Keratinocyte (primary cell): Measurements from ENCODE around the gene ZNF665. TPM values are rescaled to one million over a fixed set of nuclear protein-coding genes. Genes with fewer than 3 reads are reported as not detected.

Experiments used
- DNase-seq: peaks from one replicate; pipeline ENCODE4 v3.0.0-alpha.2; 2011; ENCODE audit warnings: low read depth, missing footprints, low spot score
- FAIRE-seq: peaks from 2 replicates; lab custom pipeline; 2011; peaks lifted over from hg19 to GRCh38; lab: Jason Lieb, UNC
- H2AFZ ChIP-seq: 2 replicates; pipeline ENCODE4 v1.6.0; 2012; ENCODE audit warnings: low read length, control low read depth, inconsistent platforms; ENCODE audit not compliant: control insufficient read depth
- H3K27ac ChIP-seq: 2 replicates; pipeline ENCODE4 v1.5.1; 2011; ENCODE audit warnings: low read length; ENCODE audit not compliant: control insufficient read depth, insufficient read depth
- H3K27me3 ChIP-seq: 3 replicates; pipeline ENCODE4 v1.6.0; 2011; ENCODE audit warnings: low read length; ENCODE audit not compliant: control insufficient read depth, insufficient read depth; ENCODE audit errors: extremely low read depth
- H3K36me3 ChIP-seq, 2 experiments: 2 replicates in 1 of 2; 3 replicates in 1 of 2; pipeline ENCODE4 v1.5.1; 2011; ENCODE audit warnings: low read length in 2 of 2, mild to moderate bottlenecking in 1 of 2; ENCODE audit not compliant: control insufficient read depth in 2 of 2, insufficient read depth in 2 of 2; ENCODE audit errors: extremely low read depth in 1 of 2
- H3K4me1 ChIP-seq: 3 replicates; pipeline ENCODE4 v1.5.1; 2011; ENCODE audit warnings: low read length; ENCODE audit not compliant: control insufficient read depth, insufficient read depth; ENCODE audit errors: extremely low read depth
- H3K4me2 ChIP-seq: 3 replicates; pipeline ENCODE4 v1.6.0; 2011; ENCODE audit warnings: low read depth, low read length; ENCODE audit not compliant: control insufficient read depth, insufficient read depth; ENCODE audit errors: extremely low read depth
- H3K4me3 ChIP-seq, 3 experiments: fragments of 200-600 bp in 1 of 3; sonication (generic) in 1 of 3; 2 replicates in 2 of 3; 3 replicates in 1 of 3; pipeline ENCODE4 v1.5.1; 2011 to 2016; ENCODE audit warnings: low read length in 3 of 3, mild to moderate bottlenecking in 3 of 3, control low read depth in 2 of 3, inconsistent platforms in 1 of 3, low read depth in 1 of 3, mixed read lengths in 1 of 3, mixed run types in 1 of 3, moderate library complexity in 1 of 3; ENCODE audit not compliant: control insufficient read depth in 2 of 3, insufficient read depth in 2 of 3; ENCODE audit errors: extremely low read depth in 1 of 3
- H3K79me2 ChIP-seq: 2 replicates; pipeline ENCODE4 v1.6.0; 2012; ENCODE audit warnings: low read length; ENCODE audit not compliant: control insufficient read depth, insufficient read depth
- H3K9ac ChIP-seq: 3 replicates; pipeline ENCODE4 v1.6.0; 2011; ENCODE audit warnings: low read length; ENCODE audit not compliant: control insufficient read depth, insufficient read depth; ENCODE audit errors: extremely low read depth
- H3K9me1 ChIP-seq: 3 replicates; pipeline ENCODE4 v1.6.0; 2011; ENCODE audit warnings: low read length; ENCODE audit not compliant: control insufficient read depth, insufficient read depth; ENCODE audit errors: extremely low read depth
- H3K9me3 ChIP-seq: 2 replicates; pipeline ENCODE4 v1.5.1; 2012; ENCODE audit warnings: low read depth, low read length; ENCODE audit not compliant: control insufficient read depth
- H4K20me1 ChIP-seq: 3 replicates; pipeline ENCODE4 v1.6.0; 2011; ENCODE audit warnings: low read length; ENCODE audit not compliant: control insufficient read depth, insufficient read depth; ENCODE audit errors: extremely low read depth
- EZH2 ChIP-seq: IDR thresholded peaks from one replicate; pipeline ENCODE4 v1.6.1; 2012; ENCODE audit warnings: inconsistent platforms, mild to moderate bottlenecking, low read length, moderate library complexity
- dilution Hi-C: fragments of 300-500 bp; cut with MboI; formaldehyde crosslinking; loops from one replicate; pipeline ENCODE4 v1.7.0; 2020; ENCODE audit warnings: low sequenced_read_pairs; ENCODE audit not compliant: extremely low pct_ligation_motif_present
- polyA plus RNA-seq, 5 experiments: library from polyadenylated mRNA; depleted of rRNA in 3 of 5; stranded (reverse) in 3 of 5; stranded (forward) in 1 of 5; unstranded in 1 of 5; fragments of >200 nt; gene quantifications; 1 replicate in 1 of 5; 2 replicates in 3 of 5; 3 replicates in 1 of 5; pipeline versions ENCODE4 v1.2.1 to v1.2.3, GENCODE V29; 2011 to 2012; ENCODE audit warnings: missing spikeins in 2 of 5, low read depth in 1 of 5, low replicate concordance in 1 of 5
- TF ChIP-seq, protein P1 (sequence below), 3 experiments: IDR thresholded peaks in 1 of 3; conservative IDR thresholded peaks in 1 of 3; optimal IDR thresholded peaks in 1 of 3; 2 replicates in 2 of 3; 3 replicates in 1 of 3; pipeline versions ENCODE3 to v1.5.1; 2011; ENCODE audit warnings: low read length in 3 of 3, mild to moderate bottlenecking in 3 of 3, moderate library complexity in 2 of 3, control low read depth in 1 of 3, inconsistent platforms in 1 of 3; ENCODE audit not compliant: insufficient read depth in 2 of 3; ENCODE audit errors: extremely low read depth in 1 of 3

ZNF665 gene
- polyA plus RNA-seq, 1 donor (not counting 4 experiments of a cell fraction or from before 2014, with no cell fraction given) = 2.7 TPM

GRCh38 chr19:53160350-53160749, 32.8 kb downstream of the ZNF665 start:
- Histone ChIP-seq H3K27ac (no peak overlapping the region), H3K4me2 (no peak overlapping the region), H4K20me1 (no peaks in the 10 kb centered on the region), H3K79me2 (no peaks in the 10 kb centered on the region), H3K4me1 (no peaks in the 10 kb centered on the region), H3K9me3 (peaks cover 7% of the 10 kb centered on the region), H3K27me3 (no peaks in the 10 kb centered on the region), H3K4me3 (no peak overlapping the region), H3K9me1 (no peaks in the 10 kb centered on the region), H3K36me3 (peaks cover 2% of the 10 kb centered on the region in 2 experiments), H3K9ac (no peak overlapping the region), H2AFZ (no peak overlapping the region)
- no peak for TF ChIP-seq EZH2
- TF ChIP-seq, protein P1, sequence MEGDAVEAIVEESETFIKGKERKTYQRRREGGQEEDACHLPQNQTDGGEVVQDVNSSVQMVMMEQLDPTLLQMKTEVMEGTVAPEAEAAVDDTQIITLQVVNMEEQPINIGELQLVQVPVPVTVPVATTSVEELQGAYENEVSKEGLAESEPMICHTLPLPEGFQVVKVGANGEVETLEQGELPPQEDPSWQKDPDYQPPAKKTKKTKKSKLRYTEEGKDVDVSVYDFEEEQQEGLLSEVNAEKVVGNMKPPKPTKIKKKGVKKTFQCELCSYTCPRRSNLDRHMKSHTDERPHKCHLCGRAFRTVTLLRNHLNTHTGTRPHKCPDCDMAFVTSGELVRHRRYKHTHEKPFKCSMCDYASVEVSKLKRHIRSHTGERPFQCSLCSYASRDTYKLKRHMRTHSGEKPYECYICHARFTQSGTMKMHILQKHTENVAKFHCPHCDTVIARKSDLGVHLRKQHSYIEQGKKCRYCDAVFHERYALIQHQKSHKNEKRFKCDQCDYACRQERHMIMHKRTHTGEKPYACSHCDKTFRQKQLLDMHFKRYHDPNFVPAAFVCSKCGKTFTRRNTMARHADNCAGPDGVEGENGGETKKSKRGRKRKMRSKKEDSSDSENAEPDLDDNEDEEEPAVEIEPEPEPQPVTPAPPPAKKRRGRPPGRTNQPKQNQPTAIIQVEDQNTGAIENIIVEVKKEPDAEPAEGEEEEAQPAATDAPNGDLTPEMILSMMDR (optimal IDR thresholded peaks at IDR 0.05 in 1 of 3, IDR thresholded peaks at IDR 0.05 in 1 of 3, conservative IDR thresholded peaks at IDR 0.05 in 1 of 3; ENCODE audit: extremely low read depth in 1 of 3, insufficient read depth in 2 of 3, low read length in 3 of 3) = no peak
- FAIRE-seq (no peak), DNase-seq (no peak)
- dilution Hi-C loops = no loop called here

GRCh38 chr19:53158119-53158656, 35.0 kb downstream of the ZNF665 start:
- H2AFZ ChIP-seq = peak overlapping the region; percentile 53
- no peaks in the 10 kb centered on the region for H3K9me1 ChIP-seq
- H3K4me1 ChIP-seq = no peaks in the 10 kb centered on the region
- FAIRE-seq = no peak
- TF ChIP-seq, protein P1 (optimal IDR thresholded peaks at IDR 0.05 in 1 of 3, IDR thresholded peaks at IDR 0.05 in 1 of 3, conservative IDR thresholded peaks at IDR 0.05 in 1 of 3; ENCODE audit: extremely low read depth in 1 of 3, insufficient read depth in 2 of 3, low read length in 3 of 3) = no peak
- TF ChIP-seq EZH2 = no peak
- H3K4me3 ChIP-seq = peak overlapping the region; percentile 56 to 70 (median 66)
- dilution Hi-C loops = no loop called here
- no peaks in the 10 kb centered on the region for H4K20me1 ChIP-seq
- H3K4me2 ChIP-seq = peak overlapping the region; percentile 80
- no peaks in the 10 kb centered on the region for H3K79me2 ChIP-seq
- no peaks in the 10 kb centered on the region for H3K9me3 ChIP-seq
- no peaks in the 10 kb centered on the region for H3K27me3 ChIP-seq
- DNase-seq = no peak
- peaks cover 0 to 2% of the 10 kb centered on the region in 2 experiments for H3K36me3 ChIP-seq
- peak overlapping the region; percentile 58 for H3K9ac ChIP-seq
- H3K27ac ChIP-seq = no peak overlapping the region
